ENCODE data around the gene EXOC6B.
"Not testable (repeated sequence)": the region's sequence is repeated elsewhere in the genome, so short reads cannot be mapped to it uniquely, and the experiment has no call there.

EXOC6B gene

DNA sequence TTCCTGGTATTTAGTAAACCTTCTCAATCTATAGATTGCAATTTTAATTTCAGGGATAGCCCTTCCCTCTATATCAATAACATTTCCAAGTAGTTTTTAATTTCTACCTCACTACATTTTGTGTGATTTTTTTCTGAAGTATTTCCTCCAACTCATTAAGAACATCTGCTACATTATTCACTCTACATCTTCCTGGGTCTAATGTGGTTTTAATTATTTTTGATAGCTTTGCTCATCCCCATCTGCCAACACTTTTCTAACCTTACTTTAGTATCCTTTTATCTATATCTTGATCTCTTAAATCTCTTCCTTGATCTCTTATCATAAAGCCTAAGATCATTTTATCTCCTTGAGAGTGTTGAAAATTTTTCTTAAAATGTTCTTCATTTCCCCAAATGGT, 399.8 kb downstream of the EXOC6B start:
- DNase-seq: no peak

DNA sequence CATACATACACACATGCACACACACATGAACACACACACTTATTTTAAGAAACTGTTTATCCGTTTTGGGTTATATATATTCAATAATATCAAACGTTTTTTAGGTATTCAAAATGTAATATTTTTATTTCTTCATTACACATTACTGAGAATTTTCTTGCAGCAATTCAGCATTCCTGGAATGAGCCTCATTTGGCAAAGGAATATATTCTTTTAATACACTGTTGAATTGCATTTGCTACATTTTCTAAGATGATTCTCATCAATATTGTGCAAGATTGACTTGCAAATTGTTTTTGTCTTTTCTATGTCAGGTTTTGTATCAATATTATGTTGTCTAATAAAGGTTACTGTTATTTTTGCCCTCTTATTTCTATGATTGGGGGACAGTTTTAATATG, 402.1 kb downstream of the EXOC6B start:
- DNase-seq: no peak

DNA sequence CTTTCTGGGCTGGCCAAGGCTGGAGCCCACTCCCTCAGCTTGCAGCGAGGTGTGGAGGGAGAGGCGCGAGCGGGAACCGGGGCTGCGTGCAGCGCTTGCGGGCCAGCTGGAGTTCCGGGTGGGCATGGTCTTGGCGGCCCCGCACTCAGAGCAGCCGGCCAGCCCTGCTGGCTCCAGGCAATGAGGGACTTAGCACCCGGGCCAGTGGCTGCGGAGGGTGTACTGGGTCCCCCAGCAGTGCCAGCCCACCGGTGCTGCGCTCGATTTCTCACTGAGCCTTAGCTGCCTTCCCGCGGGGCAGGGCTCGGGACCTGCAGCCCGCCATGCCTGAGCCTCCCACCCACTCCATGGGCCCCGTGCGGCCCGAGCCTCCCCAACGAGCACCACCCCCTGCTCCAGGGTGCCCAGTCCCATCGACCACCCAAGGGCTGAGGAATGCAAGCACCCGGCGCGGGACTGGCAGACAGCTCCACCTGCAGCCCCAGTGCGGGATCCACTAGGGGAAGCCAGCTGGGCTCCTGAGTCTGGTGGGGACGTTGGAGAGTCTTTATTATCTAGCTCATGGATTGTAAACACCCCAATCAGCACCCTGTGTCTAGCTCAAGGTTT, 404.0 kb downstream of the EXOC6B start:
- DNase-seq: not testable (repeated sequence)

DNA sequence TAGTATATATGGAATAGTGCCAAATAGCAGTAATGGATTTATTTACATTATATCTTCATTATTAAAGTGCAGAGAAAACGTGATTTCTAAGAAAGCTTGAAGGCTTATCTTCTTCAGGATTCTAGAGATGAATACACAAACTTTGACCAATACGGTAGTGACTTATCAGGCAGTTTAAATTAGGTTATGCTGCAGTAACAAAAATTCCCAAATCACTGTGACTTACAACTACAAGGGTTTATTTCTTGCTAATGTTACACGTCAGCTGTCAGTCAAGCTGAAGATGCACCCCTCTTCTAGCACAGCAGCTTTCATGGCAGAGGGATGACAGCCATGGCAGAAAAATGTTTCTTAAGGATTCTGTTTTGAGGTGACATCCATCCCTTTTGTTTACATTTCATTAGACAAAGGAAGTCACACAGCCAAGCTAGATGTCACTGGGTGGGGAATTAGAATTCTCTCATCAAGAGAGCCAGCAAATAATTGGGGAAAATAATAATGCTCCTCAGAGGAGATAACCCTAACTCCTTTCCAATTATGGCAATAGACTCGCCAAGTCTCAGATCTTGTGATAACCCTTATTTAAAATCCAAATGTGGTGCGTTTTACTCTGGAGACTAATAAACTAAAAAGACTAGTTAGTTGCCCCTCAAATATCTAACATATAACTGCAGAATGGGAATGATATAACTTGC, 409.9 kb downstream of the EXOC6B start:
- no peak for DNase-seq

DNA sequence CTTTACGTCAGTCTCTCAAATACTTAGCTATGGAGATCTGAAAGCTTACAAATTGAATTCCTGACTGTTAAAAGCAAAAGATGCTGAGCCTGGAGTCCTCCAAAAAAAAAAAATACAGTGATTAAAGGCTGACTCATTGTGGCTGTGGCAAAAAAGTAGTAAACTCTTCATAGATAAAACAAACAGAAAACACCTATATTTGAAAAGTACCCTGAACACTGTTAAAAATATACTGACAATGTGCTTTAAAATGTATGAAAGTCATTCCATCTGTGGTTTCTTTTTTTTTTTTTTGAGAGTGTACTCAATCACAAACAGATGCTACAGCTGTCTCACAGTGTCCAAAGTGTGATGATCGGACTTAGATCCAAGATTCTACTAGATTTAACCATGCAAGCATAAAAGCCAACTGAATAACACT, 410.6 kb downstream of the EXOC6B start:
- no peak for DNase-seq

DNA sequence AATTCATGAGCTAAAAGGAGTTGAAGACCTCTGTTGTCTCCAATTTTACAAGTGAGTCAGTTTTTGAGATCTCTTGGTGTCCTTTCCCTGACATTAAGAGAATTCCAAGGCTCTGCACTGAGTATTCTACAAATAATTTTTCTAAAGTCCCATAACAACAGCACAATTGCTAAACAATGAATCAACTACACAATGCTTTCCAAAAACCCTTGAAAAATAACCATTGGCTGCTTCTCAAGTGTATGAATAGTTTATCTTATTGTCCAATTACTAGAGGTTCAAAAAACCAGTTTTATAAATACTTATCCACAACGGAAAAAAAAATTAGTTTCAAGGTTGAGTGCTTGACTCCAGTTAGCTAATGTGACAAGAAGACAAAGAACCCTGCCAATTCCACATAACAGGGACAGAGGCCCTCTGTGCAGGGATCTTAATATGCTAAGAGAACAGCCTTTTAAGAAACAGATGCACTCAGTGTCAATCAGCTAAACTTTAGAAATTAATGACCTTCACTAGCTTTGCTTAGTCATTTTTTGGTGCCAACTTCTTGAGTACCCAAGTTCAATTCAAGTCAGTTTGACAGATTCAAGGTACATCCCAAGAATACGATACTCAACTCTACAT, 411.6 kb downstream of the EXOC6B start:
- DNase-seq: no peak

DNA sequence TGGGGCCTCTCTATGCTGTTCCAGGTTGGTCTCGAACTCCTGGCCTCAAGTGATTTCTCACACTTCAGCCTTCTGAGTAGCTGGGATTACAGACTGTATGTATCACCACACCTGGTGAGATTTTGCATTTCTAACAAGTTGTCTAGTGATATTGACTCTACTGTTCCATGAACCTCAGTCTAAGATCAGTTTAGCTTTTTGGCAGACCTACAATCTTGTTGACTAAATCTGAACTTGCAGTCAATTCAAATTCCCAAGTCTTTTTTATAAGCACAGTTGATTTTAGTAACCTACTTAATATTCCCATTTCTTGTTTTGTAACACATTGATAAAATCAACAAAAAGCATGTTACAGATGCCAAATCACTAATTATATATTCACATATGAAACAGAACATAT, 412.1 kb downstream of the EXOC6B start:
- DNase-seq: no peak

DNA sequence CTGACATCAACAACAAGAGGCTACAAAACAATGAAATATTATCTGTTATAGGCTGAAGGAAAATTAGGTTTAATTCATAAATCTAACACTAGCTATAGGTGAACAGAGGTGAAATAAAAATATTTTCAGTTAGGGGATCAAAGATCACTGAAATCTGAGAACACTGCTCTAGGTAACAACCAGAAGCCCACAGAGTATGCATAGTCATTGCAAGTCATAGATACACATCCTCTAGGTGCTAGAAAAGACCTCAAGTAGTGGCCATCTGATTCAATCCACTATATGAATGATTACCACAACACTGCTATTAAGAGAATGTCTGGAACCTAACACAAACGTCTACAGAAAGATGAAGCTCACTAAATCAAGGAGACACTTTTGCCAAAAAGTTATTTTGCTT, 413.6 kb downstream of the EXOC6B start:
- DNase-seq: no peak

DNA sequence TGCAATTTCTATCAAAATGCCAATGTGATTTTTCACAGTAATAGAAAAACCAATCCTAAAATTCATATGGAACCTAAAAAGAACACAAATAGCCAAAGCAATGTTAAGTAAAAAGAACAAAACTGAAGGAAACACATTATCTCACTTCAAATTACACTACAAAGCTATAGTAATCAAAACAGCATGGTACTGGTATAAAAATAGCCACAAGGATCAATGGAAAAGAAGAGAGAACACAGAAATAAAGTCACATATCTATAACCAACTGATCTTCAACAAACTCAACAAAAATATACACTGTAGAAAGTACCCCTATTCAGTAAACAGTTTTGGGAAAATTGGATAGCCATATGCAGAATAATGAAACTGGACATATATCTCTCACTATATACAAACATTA, 426.0 kb downstream of the EXOC6B start:
- DNase-seq: no peak

DNA sequence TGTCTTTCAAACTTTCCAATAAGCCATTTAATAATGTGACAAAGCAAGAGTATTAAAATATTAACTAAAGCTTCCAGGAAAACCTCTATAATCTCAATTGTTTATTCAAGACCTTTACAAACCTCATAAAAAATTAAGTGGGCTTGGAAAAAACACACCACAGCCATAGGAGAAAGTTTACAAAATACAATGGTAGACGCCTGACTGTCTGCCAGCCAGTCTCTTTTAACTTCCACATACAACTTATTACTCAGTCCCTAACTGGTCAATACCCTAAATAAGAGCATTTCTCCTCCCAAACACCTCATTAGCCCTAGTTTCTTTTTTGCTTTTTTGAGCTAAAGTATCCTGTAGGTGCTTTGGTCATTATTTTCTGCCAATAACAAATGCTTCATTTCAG, 430.7 kb downstream of the EXOC6B start:
- DNase-seq: no peak

DNA sequence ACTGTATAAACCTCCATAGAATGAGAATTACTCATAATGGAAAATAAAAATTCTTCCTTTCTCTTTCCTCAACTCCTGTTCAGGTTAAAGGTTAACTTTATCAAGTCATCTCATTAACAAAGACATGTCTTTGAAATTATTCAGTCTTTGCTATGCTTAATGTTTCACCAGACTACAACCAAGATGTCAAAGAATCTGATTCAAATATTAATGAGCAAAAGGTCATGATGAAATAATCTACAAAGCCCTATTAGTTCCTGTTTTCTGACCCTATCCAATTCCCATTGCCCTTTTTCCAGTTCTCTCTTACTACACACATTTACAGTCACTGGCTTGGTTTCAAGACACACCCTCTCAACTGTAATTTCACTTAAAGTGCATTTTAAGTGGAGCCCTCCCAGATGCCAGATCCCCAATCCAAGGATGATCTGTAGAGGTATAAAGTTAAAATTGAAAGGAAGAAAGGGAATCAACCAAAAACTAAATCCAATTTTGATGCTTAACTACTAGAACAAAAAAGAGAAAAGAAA, 431.2 kb downstream of the EXOC6B start:
- no peak for DNase-seq

DNA sequence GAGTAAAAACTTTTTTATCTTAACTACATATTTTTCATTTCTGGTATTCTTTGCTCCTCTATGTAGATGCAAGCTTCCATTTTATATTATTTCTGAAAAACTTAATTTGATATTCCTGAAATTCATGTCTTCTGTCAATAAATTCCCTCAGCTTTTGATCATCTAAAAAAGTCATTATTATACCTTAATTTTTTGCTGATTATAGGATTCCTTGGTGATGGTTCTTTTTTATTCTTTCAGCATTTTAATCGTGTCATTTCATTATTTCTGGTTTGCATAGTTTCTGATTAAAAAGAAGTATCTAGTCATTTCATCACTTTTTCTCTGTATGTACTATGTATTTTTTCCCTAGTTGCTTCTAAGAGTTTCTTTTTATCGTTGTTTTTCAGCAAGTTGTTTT, 436.4 kb downstream of the EXOC6B start:
- DNase-seq: no peak

DNA sequence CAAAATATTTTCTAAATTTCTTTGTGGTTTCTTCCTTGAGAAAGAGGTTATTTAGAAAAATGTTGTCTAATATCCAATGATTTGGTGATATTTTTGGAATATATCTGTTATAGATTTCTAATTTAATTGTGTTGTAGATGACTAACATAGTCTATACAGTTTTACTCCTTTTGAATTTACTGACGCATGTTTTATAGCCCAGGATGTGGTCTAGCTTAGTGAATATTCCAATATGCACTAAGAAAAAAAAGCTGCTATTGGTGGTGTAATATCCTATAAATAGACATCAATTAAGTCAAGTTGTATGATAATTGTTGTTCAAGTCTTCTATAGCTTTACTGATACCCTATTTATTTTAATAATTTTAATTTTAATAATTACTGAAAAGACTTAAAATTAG, 437.6 kb downstream of the EXOC6B start:
- no peak for DNase-seq

DNA sequence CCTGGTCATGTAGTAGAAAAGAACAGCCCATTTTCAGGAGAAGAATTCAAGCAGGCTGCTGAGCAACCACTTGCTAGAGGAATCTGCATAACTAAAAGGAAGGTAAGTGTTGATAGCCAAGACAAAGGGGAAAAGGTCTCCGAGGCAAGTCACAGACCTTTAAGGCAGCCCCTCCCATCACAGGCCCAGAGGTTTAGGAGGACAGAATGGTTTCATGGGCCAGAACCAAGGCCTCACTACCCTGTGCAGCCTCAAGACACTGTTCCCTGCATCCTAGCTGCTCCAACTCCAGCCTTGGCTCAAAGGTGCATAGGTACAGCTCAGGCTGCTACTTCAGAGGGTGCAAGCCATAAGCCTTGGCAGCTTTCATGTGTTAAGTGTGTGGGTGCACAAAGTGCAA, 439.5 kb downstream of the EXOC6B start:
- no peak for DNase-seq

DNA sequence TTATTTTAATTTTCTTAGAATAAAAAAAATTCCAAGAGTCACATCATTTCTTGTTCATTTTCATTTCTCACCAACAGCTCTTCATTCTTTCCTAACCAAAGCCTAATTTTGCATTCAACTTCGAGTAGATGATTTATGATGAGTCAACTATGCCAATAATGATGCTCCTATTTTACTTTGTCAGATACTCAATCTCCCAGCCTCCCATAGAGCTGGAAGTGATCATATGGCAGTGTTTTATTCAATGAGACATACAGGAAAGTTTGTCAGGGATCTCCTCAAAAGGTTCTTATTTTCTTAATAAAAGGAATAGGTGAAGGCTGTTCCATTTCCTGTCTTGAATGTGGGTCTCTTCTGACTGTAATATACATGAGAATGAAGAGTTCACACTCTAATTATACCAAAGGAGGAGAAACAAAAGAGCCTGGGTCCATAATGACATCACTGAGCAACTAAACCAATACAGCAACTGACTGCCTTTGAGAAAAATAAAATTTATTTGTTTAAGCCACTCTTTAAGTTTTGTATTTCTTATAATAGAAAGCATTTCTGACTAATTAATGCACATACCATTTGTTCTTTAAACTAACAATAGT, 447.0 kb downstream of the EXOC6B start:
- no peak for DNase-seq

DNA sequence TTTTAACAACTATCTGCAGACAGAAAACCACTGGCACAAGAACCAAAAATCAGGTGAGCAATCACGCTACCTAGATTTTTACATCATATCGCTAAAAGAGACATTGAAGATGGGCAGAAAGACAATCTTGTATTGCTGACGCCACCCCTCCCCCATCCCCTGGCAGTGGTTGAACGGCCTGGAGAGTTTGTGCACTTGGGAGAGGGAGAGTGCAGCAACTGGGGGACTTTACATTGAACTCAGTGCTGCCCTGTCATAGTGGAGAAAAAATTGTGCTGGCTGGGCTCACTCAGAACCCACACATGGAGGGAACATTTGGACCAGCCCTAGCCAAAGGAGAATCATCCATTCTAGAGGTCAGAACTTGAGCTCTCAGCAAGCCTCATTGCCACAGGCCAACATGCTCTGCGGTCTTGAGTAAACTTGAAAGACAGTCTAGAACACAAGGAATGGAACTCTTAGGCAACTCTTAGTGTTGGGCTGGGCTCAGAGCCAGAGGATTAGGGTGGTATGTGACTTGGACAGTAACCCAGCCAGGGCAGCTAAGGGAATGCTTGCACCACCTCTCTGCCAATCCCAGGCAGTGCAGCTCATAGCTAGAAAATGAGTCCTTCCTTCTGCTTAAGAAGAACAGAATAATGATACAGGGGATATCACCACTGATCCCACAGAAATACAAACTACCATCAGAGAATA, 458.2 kb downstream of the EXOC6B start:
- no peak for DNase-seq

DNA sequence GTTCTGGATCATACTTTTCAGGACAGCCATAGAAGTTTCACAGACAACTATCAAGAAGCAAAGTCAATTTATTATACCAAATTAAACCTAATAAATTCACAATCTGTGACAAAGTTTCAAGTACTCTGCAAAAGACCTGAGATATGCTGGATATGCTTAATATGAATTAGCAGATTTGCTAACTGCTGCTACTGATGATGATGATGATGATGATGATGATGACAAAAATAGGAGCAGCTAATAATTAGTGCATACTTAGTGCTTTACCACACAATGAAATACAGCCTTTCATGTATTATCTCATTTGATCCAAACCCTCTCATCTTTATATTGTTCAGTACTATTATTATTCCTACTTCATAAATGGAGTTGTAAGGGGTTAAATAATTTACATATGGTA, 462.4 kb downstream of the EXOC6B start:
- no peak for DNase-seq

DNA sequence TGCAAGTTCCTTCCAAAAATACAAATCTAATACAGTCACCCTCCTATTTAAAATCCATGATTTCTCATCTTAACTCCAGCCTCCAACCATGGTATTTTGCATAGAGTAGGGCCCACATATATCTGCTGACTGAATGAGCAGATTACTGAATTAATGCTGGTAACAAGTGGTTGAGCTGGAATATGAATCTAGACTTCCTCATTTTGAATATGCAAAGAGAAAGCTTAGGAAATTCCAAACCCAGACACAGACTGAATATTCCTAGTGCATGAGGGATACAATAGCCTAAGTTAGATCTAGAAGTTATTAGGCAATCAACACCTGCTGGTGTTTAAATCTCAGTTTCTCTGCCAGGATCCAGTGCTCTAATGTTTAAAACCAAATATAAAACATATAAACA, 463.1 kb downstream of the EXOC6B start:
- no peak for DNase-seq

DNA sequence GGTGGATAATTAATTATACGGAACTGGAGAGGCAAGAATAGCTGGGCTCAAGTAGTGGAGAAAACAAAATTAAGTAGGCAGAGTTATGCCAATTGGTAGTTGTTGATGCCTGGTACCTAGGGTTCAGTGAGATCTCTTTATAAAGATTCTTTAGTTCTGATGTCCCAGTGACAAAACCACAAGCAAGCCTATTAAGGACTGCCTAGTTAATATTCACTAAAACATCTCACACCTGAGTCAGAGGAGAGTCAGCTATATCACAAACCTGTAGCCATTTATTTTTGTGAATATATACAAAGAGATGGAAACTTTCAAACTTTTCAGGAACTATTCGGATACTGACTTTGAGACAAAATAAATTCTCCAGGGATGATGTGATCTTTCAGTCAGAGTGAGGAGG, 464.3 kb downstream of the EXOC6B start:
- DNase-seq: no peak

DNA sequence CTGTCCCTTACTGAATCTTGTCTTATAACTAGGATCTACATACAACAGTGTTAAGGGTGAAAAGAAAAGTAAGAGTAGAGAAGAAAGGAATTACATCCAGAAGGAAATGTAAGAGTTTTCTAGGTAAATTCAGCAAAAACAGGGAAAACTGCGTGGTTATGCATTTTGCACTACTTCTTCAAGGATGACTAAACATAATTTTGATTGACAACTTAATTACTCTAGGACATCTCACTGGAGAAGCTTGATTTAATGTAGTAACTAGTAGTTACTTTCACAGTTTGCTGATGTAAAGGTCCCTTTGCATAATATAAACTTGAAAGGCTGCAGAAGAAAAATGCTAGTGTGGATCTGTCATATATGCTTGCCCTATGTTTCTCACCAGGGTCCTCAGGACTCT, 464.8 kb downstream of the EXOC6B start:
- DNase-seq: no peak

DNA sequence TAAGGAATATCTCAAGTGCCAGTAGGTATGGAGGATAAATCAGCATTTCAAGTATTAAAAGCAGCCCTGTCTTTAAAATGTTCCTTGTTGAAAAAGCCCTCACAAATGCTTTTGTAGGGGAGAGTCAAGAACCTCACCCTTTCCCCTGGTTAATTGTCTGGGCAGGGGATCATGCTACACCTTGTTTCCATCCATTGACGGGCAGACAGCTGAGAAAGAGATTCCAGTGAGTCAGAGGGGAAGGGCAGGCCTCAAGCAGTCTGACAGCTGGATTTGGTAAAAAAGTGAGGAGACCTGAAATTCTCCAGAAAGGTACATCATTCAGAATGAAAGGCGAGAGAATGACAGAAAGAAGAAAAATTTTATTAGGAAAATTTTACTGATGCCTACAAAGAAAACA, 475.0 kb downstream of the EXOC6B start:
- no peak for DNase-seq

DNA sequence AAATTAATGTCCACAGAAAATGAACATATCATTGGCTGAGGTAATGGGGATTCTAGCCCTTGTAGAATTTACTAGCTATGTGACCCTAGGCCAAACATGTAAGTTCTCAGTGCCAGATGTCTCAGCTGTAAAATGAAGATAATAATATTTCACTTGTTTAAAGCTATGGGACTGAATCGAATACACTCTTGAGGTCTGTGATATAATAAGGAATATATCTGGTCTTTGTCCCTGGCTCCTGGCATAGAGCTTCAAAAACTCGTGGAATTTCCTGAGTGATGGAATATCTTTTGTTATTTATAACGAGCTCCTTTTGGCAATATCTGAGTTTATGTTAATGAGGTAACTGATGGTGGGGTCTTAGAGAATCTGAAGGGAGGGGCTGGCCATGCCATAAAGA, 476.8 kb downstream of the EXOC6B start:
- no peak for DNase-seq

DNA sequence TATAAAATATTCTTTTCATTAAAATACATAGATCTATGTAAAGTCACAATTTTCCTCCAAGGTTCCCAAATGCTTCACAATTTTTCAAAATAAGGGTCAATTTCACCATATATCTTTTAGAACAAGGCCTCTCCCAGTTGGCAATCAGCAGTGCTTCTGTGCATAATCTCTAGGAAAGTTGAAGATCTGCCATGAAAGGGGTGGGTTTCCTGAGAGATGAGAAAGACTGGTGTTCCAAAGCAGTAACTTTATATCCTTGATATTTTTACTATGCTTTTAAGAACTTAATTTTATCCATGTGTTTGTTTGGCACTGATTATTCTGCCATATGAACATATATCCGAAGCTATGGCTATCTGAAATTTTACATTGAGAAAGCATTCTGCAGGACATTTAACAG, 478.8 kb downstream of the EXOC6B start:
- DNase-seq: no peak
